Transverse colon (tissue), 4 donors: ENCODE data around the gene CARMIL3. TPM values are rescaled to one million over a fixed set of nuclear protein-coding genes. Genes with fewer than 3 reads are reported as not detected.

Source experiments
- DNase-seq: peaks from one replicate; pipeline ENCODE4 v3.0.0-alpha.2; 2019
- H3K27ac ChIP-seq, 4 donors: fragments of 200-600 bp; sonication (generic); 2 replicates each; pipeline ENCODE4 v1.5.1; 2016 to 2018; ENCODE audit warnings: inconsistent platforms in 4 of 4
- H3K27me3 ChIP-seq: fragments of 200-600 bp; sonication (generic); 2 replicates; pipeline ENCODE4 v1.5.1; 2017; ENCODE audit warnings: inconsistent platforms
- H3K36me3 ChIP-seq, 4 donors: fragments of 200-600 bp; sonication (generic); 2 replicates each; pipeline ENCODE4 v1.5.1; 2017 to 2019; ENCODE audit warnings: inconsistent platforms in 4 of 4
- H3K4me1 ChIP-seq, 4 donors: fragments of 200-600 bp; sonication (generic); 2 replicates each; pipeline ENCODE4 v1.5.1; 2017 to 2020; ENCODE audit warnings: inconsistent platforms in 4 of 4
- H3K4me3 ChIP-seq, 4 donors: fragments of 200-600 bp; sonication (generic); 1 replicate in 1 of 4; 2 replicates in 3 of 4; pipeline versions ENCODE4 v1.5.1 to v1.6.1; 2017 to 2019; ENCODE audit warnings: inconsistent platforms in 4 of 4
- H3K9me3 ChIP-seq, 2 donors: fragments of 200-600 bp; sonication (generic); 2 replicates each; pipeline ENCODE4 v1.5.1; 2017 to 2019; ENCODE audit warnings: inconsistent platforms in 2 of 2
- EP300 ChIP-seq: sonication (generic); formaldehyde crosslinking; IDR thresholded peaks from one replicate; pipeline ENCODE4 v1.6.1; 2017; ENCODE audit warnings: antibody characterized with exemption, low read depth
- POLR2A ChIP-seq: fragments of 450-650 bp; IDR thresholded peaks from one replicate; pipeline ENCODE4 v1.6.1; 2016; ENCODE audit warnings: antibody characterized with exemption, mild to moderate bottlenecking, moderate library complexity
- POLR2AphosphoS5 ChIP-seq, 3 donors: sonication (generic); formaldehyde crosslinking; IDR thresholded peaks; one replicate each; pipeline ENCODE4 v1.6.1; 2016; ENCODE audit warnings: antibody characterized with exemption in 3 of 3
- whole genome bisulfite sequencing, 2 donors: methylation state at CpG; one replicate each; pipeline ENCODE4 v1.1.5; 2018; ENCODE audit warnings: low coverage in 1 of 2; 5-methylcytosine and 5-hydroxymethylcytosine counted together
- in situ Hi-C, 4 donors: fragments of 200-750 bp; cut with MboI; loops; one replicate each; pipeline versions ENCODE4 v1.15.0 to v1.15.1; 2017; ENCODE audit warnings: low sequenced_read_pairs in 3 of 4, low pct_ligation_motif_present in 1 of 4, low pct_unique_long_range_greater_than_20kb in 1 of 4
- intact Hi-C: fragments of 100-400 bp; cut with DNase I; formaldehyde crosslinking; loops from one replicate; pipeline ENCODE4 v1.15.1; 2023; ENCODE audit warnings: low total_unique reads
- total RNA-seq, 4 donors: library from RNA; depleted of rRNA; stranded (reverse); fragments of >200 nt; gene quantifications; one replicate each; pipeline ENCODE4 v1.1.0, GENCODE V29; 2016
- TF ChIP-seq, protein P1 (sequence below), 5 experiments: fragments of 200-600 bp in 3 of 5; fragments of 450-650 bp in 2 of 5; sonication (generic) in 3 of 5; IDR thresholded peaks; 1 replicate in 2 of 5; 2 replicates in 3 of 5; pipeline ENCODE4 v1.5.1; 2016 to 2017; ENCODE audit warnings: antibody characterized with exemption in 5 of 5, inconsistent platforms in 3 of 5, mild to moderate bottlenecking in 2 of 5, moderate library complexity in 1 of 5

Gene CARMIL3
- total RNA-seq, 4 donors from 2014 or later, result 0.20 to 4.1 (median 3.0) TPM

- Histone ChIP-seq H3K4me3 (no peak overlapping the region), H3K36me3 (no peaks in the 10 kb centered on the region), H3K4me1 (peaks cover 4 to 33% (median 19%) of the 10 kb centered on the region in 4 donors), H3K27me3 (no peaks in the 10 kb centered on the region), H3K27ac (no peak overlapping the region), H3K9me3 (no peaks in the 10 kb centered on the region)
- WGBS, 2 donors, result 91% methylated on average over 8 of the region's 8 CpGs; no CpG with 5 or more reads in 1 of the 2 donors
- intact Hi-C loops, result loop anchor here (10.0 kb wide), 1 partner anchor 82 kb away; no protein-coding TSS in a partner anchor
- in situ Hi-C loops, result no loop called here
- no peak for DNase-seq
- no peak for TF ChIP-seq EP300
- TF ChIP-seq POLR2AphosphoS5 (IDR thresholded peaks at IDR 0.05), result no peak
- no peak for TF ChIP-seq POLR2A
- TF ChIP-seq, protein P1, sequence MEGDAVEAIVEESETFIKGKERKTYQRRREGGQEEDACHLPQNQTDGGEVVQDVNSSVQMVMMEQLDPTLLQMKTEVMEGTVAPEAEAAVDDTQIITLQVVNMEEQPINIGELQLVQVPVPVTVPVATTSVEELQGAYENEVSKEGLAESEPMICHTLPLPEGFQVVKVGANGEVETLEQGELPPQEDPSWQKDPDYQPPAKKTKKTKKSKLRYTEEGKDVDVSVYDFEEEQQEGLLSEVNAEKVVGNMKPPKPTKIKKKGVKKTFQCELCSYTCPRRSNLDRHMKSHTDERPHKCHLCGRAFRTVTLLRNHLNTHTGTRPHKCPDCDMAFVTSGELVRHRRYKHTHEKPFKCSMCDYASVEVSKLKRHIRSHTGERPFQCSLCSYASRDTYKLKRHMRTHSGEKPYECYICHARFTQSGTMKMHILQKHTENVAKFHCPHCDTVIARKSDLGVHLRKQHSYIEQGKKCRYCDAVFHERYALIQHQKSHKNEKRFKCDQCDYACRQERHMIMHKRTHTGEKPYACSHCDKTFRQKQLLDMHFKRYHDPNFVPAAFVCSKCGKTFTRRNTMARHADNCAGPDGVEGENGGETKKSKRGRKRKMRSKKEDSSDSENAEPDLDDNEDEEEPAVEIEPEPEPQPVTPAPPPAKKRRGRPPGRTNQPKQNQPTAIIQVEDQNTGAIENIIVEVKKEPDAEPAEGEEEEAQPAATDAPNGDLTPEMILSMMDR (IDR thresholded peaks at IDR 0.05), result no peak
Measured at GRCh38 chr14:24096545-24097181, 44.9 kb downstream of the CARMIL3 start.

DNA sequence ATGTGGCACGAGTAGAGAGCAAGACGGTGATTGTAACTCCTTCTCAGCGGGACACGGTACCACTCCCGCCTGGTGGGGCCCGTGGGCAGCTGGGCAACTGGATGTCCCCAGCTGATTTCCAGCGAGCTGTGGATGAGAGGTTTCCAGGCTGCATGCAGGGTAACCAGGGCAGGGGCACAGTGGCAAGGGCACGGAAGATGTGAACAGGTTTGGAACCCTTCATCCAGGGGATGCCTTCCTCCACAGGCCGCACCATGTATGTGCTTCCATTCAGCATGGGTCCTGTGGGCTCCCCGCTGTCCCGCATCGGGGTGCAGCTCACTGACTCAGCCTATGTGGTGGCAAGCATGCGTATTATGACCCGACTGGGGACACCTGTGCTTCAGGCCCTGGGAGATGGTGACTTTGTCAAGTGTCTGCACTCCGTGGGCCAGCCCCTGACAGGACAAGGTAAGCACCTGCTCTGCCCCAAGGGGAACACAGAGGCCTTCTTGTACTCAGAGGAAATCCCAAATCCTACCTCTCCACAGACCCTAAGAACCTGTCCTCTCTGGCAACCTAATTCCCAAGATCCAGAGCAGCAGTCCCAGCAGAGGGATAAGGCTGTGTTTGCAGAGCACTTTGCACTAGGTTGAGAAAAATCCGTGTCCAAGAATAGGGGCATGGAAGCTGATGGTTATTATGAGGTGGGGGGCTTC lies 46.6 kb downstream of the CARMIL3 start:
- TF ChIP-seq POLR2AphosphoS5 (IDR thresholded peaks at IDR 0.05) (no peak), POLR2A (no peak), EP300 (no peak)
- TF ChIP-seq, protein P1 (IDR thresholded peaks at IDR 0.05), result no peak
- no peak for DNase-seq
- Histone ChIP-seq H3K4me3 (no peak overlapping the region), H3K9me3 (no peaks in the 10 kb centered on the region), H3K27ac (no peak overlapping the region), H3K4me1 (peaks cover 3 to 17% (median 11%) of the 10 kb centered on the region in 4 donors), H3K36me3 (peaks cover 0 to 3% (median 0%) of the 10 kb centered on the region in 4 donors), H3K27me3 (no peaks in the 10 kb centered on the region)
- WGBS, 2 donors, result 92 to 97% methylated on average over 6 to 15 of the region's 16 CpGs
- intact Hi-C loops, result loop anchor here (10.0 kb wide), 1 partner anchor 84 kb away; no protein-coding TSS in a partner anchor
- in situ Hi-C loops, result no loop called here

- Histone ChIP-seq H3K27me3 (no peaks in the 10 kb centered on the region), H3K9me3 (no peaks in the 10 kb centered on the region), H3K27ac (no peak overlapping the region), H3K4me1 (peaks cover 0 to 12% (median 6%) of the 10 kb centered on the region in 4 donors), H3K36me3 (peaks cover 0 to 9% (median 0%) of the 10 kb centered on the region in 4 donors), H3K4me3 (no peak overlapping the region)
- TF ChIP-seq, protein P1 (IDR thresholded peaks at IDR 0.05), result no peak
- intact Hi-C loops (loop anchor here (10.0 kb wide), 1 partner anchor 84 kb away; no protein-coding TSS in a partner anchor), in situ Hi-C loops (no loop called here)
- WGBS, 2 donors, result 76% methylated on average over 11 of the region's 17 CpGs; no CpG with 5 or more reads in 1 of the 2 donors
- no peak for DNase-seq
Measured at GRCh38 chr14:24098927-24099813, 47.4 kb downstream of the CARMIL3 start.
